SK-N-SH (cell line): ENCODE data around the gene HPX.

Source experiments
- CHD2 ChIP-seq: fragments of 150-350 bp; IDR thresholded peaks from 2 replicates; pipeline ENCODE4 v1.6.1; 2018; ENCODE audit warnings: low read length; ENCODE audit not compliant: partially characterized antibody
- CTCF ChIP-seq: fragments of 200-600 bp; sonication (generic); IDR thresholded peaks from 2 replicates; pipeline ENCODE4 v1.6.1; 2017; ENCODE audit warnings: antibody characterized with exemption, mild to moderate bottlenecking, moderate library complexity
- MEF2A ChIP-seq: IDR thresholded peaks from 2 replicates; pipeline ENCODE4 v1.4.0; 2012; ENCODE audit warnings: low read depth, borderline replicate concordance

- TF ChIP-seq CHD2 (no peak), MEF2A (no peak), CTCF (no peak)
Measured at GRCh38 chr11:6457581-6458320, 17.0 kb upstream of the HPX start.
